Smooth muscle cell (in vitro differentiated cells): Measurements from ENCODE around the gene PIGS. TPM values are rescaled to one million over a fixed set of nuclear protein-coding genes. Genes with fewer than 3 reads are reported as not detected.

Source experiments
- DNase-seq: peaks from one replicate; lab custom pipeline; 2025; ENCODE audit not compliant: unreplicated experiment; lab: John Stamatoyannopoulos, UW
- H2AFZ ChIP-seq: fragments of 200-600 bp; sonication (generic); 2 replicates; pipeline ENCODE4 v1.6.0; 2016; ENCODE audit warnings: antibody characterized with exemption, low read depth, mild to moderate bottlenecking
- H3F3A ChIP-seq: fragments of 200-600 bp; sonication (generic); 2 replicates; pipeline ENCODE4 v1.6.0; 2017; ENCODE audit warnings: antibody characterized with exemption, low read depth
- H3K27ac ChIP-seq: fragments of 200-600 bp; sonication (generic); 2 replicates; pipeline ENCODE4 v1.5.1; 2016; ENCODE audit warnings: low read depth, mild to moderate bottlenecking
- H3K27me3 ChIP-seq: fragments of 200-600 bp; sonication (generic); 2 replicates; pipeline ENCODE4 v1.6.1; 2016; ENCODE audit warnings: low read depth, mild to moderate bottlenecking
- H3K36me3 ChIP-seq: fragments of 200-600 bp; sonication (generic); 2 replicates; pipeline ENCODE4 v1.5.1; 2016; ENCODE audit warnings: low read depth
- H3K4me1 ChIP-seq: fragments of 200-600 bp; sonication (generic); 2 replicates; pipeline ENCODE4 v1.5.1; 2016; ENCODE audit warnings: low read depth
- H3K4me2 ChIP-seq: fragments of 200-600 bp; sonication (generic); 2 replicates; pipeline ENCODE4 v1.6.0; 2016; ENCODE audit warnings: mild to moderate bottlenecking
- H3K4me3 ChIP-seq: fragments of 200-600 bp; sonication (generic); 2 replicates; pipeline ENCODE4 v1.5.1; 2016; ENCODE audit warnings: mild to moderate bottlenecking
- H3K79me2 ChIP-seq: fragments of 200-600 bp; sonication (generic); 2 replicates; pipeline ENCODE4 v1.6.0; 2016; ENCODE audit warnings: low read depth, mild to moderate bottlenecking
- H3K9ac ChIP-seq: fragments of 200-600 bp; sonication (generic); 2 replicates; pipeline ENCODE4 v1.6.0; 2016; ENCODE audit warnings: low read depth
- H3K9me3 ChIP-seq: fragments of 200-600 bp; sonication (generic); replicated peaks from 2 replicates; pipeline ENCODE4 v1.5.1; 2016; ENCODE audit warnings: low read depth
- H4K20me1 ChIP-seq: fragments of 200-600 bp; sonication (generic); 2 replicates; pipeline ENCODE4 v1.6.0; 2016; ENCODE audit warnings: low read depth
- WGBS: methylation state at CpG from one replicate; pipeline ENCODE4 v1.1.7; 2016; ENCODE audit warnings: low lambda C conversion rate; 5-methylcytosine and 5-hydroxymethylcytosine counted together
- polyA plus RNA-seq: library from polyadenylated mRNA; unstranded; fragments of >200 nt; fragmentation: Nextera tagmentation; extraction: Ambion mirVana; gene quantifications from 2 replicates; pipeline ENCODE4 v1.2.1, GENCODE V29; 2016
- total RNA-seq: library from RNA; depleted of rRNA; stranded (reverse); fragments of >200 nt; gene quantifications from 2 replicates; pipeline ENCODE4 v1.2.3, GENCODE V29; 2014
- TF ChIP-seq, protein P1 (sequence below): fragments of 200-600 bp; sonication (generic); IDR thresholded peaks from 2 replicates; pipeline ENCODE4 v1.5.1; 2017; ENCODE audit warnings: borderline replicate concordance, mild to moderate bottlenecking, antibody characterized with exemption; ENCODE audit not compliant: insufficient read depth, poor library complexity, severe bottlenecking

Gene PIGS
- total and polyA plus RNA-seq, 2 experiments from 2014 or later = 61.3 to 69.2 TPM

DNA sequence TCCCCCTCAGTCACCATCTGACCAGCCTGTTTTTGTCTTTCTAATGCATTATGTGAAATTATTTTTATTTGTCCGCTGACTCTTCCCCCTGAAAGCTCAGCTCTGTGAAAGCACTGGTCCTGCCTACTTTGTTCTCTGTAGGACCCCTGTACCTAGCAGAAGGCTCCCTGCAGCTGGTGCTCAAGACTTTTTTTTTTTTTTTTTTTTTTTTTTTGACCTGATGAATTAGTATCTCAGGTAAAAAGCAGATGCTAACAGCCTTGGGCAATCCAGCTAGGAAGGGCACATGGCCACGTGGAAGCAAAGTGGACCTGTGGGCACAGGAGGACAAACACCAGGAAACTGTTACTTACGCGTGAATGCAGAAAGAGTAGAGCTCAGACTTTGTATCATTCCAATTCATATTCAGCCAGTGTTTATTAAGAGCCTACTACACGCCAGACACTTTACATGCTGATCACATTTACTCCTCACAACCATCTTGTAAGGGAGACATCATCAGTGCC is 18.3 kb downstream of the PIGS start:
- Histone ChIP-seq H3K27ac (no peak overlapping the region), H3K9me3 (no peaks in the 10 kb centered on the region), H3F3A (no peaks in the 10 kb centered on the region), H4K20me1 (peaks cover 38% of the 10 kb centered on the region), H3K4me1 (peaks cover 18% of the 10 kb centered on the region), H3K36me3 (no peaks in the 10 kb centered on the region), H3K4me3 (peak overlapping the region; percentile 94), H3K4me2 (peak overlapping the region; percentile 96), H3K9ac (no peak overlapping the region), H3K79me2 (peaks cover 9% of the 10 kb centered on the region), H3K27me3 (no peaks in the 10 kb centered on the region), H2AFZ (peak overlapping the region; percentile 26)
- TF ChIP-seq, protein P1, sequence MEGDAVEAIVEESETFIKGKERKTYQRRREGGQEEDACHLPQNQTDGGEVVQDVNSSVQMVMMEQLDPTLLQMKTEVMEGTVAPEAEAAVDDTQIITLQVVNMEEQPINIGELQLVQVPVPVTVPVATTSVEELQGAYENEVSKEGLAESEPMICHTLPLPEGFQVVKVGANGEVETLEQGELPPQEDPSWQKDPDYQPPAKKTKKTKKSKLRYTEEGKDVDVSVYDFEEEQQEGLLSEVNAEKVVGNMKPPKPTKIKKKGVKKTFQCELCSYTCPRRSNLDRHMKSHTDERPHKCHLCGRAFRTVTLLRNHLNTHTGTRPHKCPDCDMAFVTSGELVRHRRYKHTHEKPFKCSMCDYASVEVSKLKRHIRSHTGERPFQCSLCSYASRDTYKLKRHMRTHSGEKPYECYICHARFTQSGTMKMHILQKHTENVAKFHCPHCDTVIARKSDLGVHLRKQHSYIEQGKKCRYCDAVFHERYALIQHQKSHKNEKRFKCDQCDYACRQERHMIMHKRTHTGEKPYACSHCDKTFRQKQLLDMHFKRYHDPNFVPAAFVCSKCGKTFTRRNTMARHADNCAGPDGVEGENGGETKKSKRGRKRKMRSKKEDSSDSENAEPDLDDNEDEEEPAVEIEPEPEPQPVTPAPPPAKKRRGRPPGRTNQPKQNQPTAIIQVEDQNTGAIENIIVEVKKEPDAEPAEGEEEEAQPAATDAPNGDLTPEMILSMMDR = no peak
- WGBS = 85% methylated on average over 5 of the region's 5 CpGs
- DNase-seq = no peak

GRCh38 chr17:28552176-28552999 is 18.9 kb downstream of the PIGS start, which contains the start of gene UNC119:
TSS of gene UNC119 (minus strand) at chr17:28552624. CDS start at chr17:28552557, 67 bp downstream.
- H3K9ac ChIP-seq = peak within 1 kb of the TSS; percentile 73
- peak; percentile 47 for DNase-seq
- no peaks in the 10 kb centered on the region for H3K36me3 ChIP-seq
- H3K9me3 ChIP-seq = no peaks in the 10 kb centered on the region
- 2% methylated on average over 55 of the region's 67 CpGs for WGBS
- H4K20me1 ChIP-seq = peaks cover 41% of the 10 kb centered on the region
- peak within 1 kb of the TSS; percentile 94 for H3K4me3 ChIP-seq
- H2AFZ ChIP-seq = peak within 1 kb of the TSS; percentile 80
- H3K4me1 ChIP-seq = peaks cover 18% of the 10 kb centered on the region
- peaks cover 9% of the 10 kb centered on the region for H3K79me2 ChIP-seq
- no peaks in the 10 kb centered on the region for H3F3A ChIP-seq
- H3K4me2 ChIP-seq = peak within 1 kb of the TSS; percentile 96
- no peaks in the 10 kb centered on the region for H3K27me3 ChIP-seq
- TF ChIP-seq, protein P1 = no peak
- no peak within 1 kb of the TSS for H3K27ac ChIP-seq

DNA sequence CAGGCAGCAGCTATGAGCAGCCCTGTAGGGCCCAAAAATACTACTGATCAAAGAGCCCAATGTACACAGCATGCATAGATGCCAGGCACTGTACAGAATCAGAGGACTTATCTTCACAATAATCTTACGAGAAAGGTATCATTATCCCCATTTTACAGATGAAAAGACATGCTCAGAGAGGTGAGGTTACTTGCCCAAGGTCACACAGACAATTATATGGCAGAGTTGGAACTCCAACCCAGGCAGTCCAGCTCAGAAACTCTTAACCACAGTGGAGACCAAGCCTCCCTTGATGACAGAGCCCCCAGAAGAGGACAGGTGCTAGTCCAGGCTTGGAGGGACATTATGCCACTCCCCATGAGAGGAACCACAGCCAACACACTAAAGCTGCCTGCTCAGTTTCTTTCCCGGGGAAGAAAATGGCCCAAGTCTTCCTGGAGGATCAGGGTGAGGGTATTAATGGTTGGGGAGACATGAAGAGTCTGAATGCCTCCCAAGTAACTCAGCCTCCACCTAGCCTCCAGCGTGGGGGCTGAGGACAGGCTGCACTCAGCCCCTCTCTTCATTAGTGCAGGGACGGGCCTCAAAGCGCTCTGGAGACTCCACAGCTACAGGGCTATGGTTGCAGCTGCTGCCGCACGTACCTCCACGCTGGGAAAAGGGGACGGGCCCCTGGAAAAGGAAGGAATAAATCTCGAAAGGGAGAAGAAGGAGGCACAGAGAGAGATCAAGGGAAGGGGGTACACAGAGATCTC is 19.7 kb downstream of the PIGS start:
- Histone ChIP-seq H2AFZ (peak overlapping the region; percentile 80), H3K4me3 (peak overlapping the region; percentile 94), H3K9me3 (no peaks in the 10 kb centered on the region), H3K27ac (no peak overlapping the region), H4K20me1 (peaks cover 41% of the 10 kb centered on the region), H3F3A (no peaks in the 10 kb centered on the region), H3K36me3 (no peaks in the 10 kb centered on the region), H3K4me1 (peaks cover 18% of the 10 kb centered on the region), H3K9ac (no peak overlapping the region), H3K79me2 (peaks cover 9% of the 10 kb centered on the region), H3K27me3 (no peaks in the 10 kb centered on the region), H3K4me2 (peak overlapping the region; percentile 96)
- TF ChIP-seq, protein P1 = no peak
- DNase-seq = no peak
- 14% methylated on average over 10 of the region's 10 CpGs for WGBS
